ENCODE data around the gene LPCAT1. TPM values are rescaled to one million over a fixed set of nuclear protein-coding genes. Genes with fewer than 3 reads are reported as not detected.

Gene LPCAT1
- total RNA-seq, 1 experiment from 2014 or later = 75.0 TPM

GRCh38 chr5:1554410-1554967 is 30.7 kb upstream of the LPCAT1 start:
- no TSS peak for BruUV-seq (replicated peaks)
- ChIA-PET CTCF (no interaction called here), POLR2A (no interaction called here), RAD21 (ENCODE audit: low non-redundant PET in 1 of 2, low total read pairs in 2 of 2, uncharacterized antibody in 2 of 2, unreplicated experiment in 2 of 2) (no interaction called here)
- Histone ChIP-seq H2AFZ (ENCODE audit: low read depth, low read length, poor library complexity, severe bottlenecking) (no peak overlapping the region), H3K79me2 (ENCODE audit: insufficient read depth, low read length) (no peaks in the 10 kb centered on the region), H4K20me1 (ENCODE audit: insufficient read depth) (no peaks in the 10 kb centered on the region), H3K4me2 (ENCODE audit: low read length) (no peak overlapping the region), H3K27ac (ENCODE audit: low read depth, low read length) (no peak overlapping the region), H3K36me3 (ENCODE audit: control insufficient read depth in 1 of 2, insufficient read depth in 2 of 2, low read length in 2 of 2) (no peaks in the 10 kb centered on the region), H3K9me3 (ENCODE audit: control insufficient read depth in 1 of 2, insufficient read depth in 1 of 2, low read depth in 1 of 2, low read length in 2 of 2) (no peaks in the 10 kb centered on the region), H3K4me3 (replicated peaks in 1 of 2; ENCODE audit: low read depth in 1 of 2, low read length in 2 of 2) (no peak overlapping the region), H3K27me3 (ENCODE audit: insufficient read depth, low read length) (peaks cover 6% of the 10 kb centered on the region; the same call in 1 of the 2 replicates), H3K4me1 (ENCODE audit: control insufficient read depth in 1 of 2, insufficient read depth in 2 of 2, low read length in 2 of 2) (peaks cover 5 to 14% of the 10 kb centered on the region in 2 experiments; a peak in 3 of 4 replicates), H3K9ac (ENCODE audit: low read length) (no peak overlapping the region), H3K9me2 (ENCODE audit: insufficient read depth) (no peaks in the 10 kb centered on the region)
- intact Hi-C loops (cut with micrococcal nuclease) = no loop called here
- TF ChIP-seq POLR2A (IDR thresholded peaks at IDR 0.05; ENCODE audit: borderline replicate concordance, extremely low read depth, insufficient read depth, insufficient read length) = no peak
- no peak for TF ChIP-seq SIN3A (IDR thresholded peaks at IDR 0.05; ENCODE audit: low read depth)
- TF ChIP-seq ZNF274 (IDR thresholded peaks at IDR 0.05; ENCODE audit: low read depth, low read length) = no peak
- no peak for TF ChIP-seq MAX (IDR thresholded peaks at IDR 0.05)
- no peak for TF ChIP-seq EZH2 (IDR thresholded peaks at IDR 0.05)
- TF ChIP-seq ZFX (IDR thresholded peaks at IDR 0.05) = no peak
- no peak for TF ChIP-seq EZH2phosphoT487 (IDR thresholded peaks at IDR 0.05; ENCODE audit: borderline replicate concordance)
- no peak for TF ChIP-seq REST (IDR thresholded peaks at IDR 0.05; ENCODE audit: low read depth)
- no peak for TF ChIP-seq YY1 (IDR thresholded peaks at IDR 0.05; ENCODE audit: extremely low read depth, insufficient replicate concordance, low read depth, low read length)
- no peak for TF ChIP-seq RAD21 (IDR thresholded peaks at IDR 0.05; ENCODE audit: low read depth)
- no peak for TF ChIP-seq FOSL1 (IDR thresholded peaks at IDR 0.05; ENCODE audit: low read depth)
- TF ChIP-seq SP1 (IDR thresholded peaks at IDR 0.05; ENCODE audit: low read depth) = no peak
- no peak for TF ChIP-seq SRF (IDR thresholded peaks at IDR 0.05; ENCODE audit: low read depth)
- no peak for TF ChIP-seq ATF3 (IDR thresholded peaks at IDR 0.05)
- no peak for TF ChIP-seq TCF7L2 (IDR thresholded peaks at IDR 0.05; ENCODE audit: borderline replicate concordance, extremely low read depth, insufficient read depth, insufficient read length)
- TF ChIP-seq JUND (IDR thresholded peaks at IDR 0.05) = no peak
- no peak for TF ChIP-seq CEBPB (IDR thresholded peaks at IDR 0.05; ENCODE audit: low read depth)
- no peak for DNase-seq (ENCODE audit: low read depth, low spot score)
- no peak for ATAC-seq

Data from HCT116 (cell line).